Kidney glomerular epithelial cell (primary cell): ENCODE data around the gene MICB.

Experiments used
- DNase-seq: peaks from one replicate; lab custom pipeline; 2025; lab: John Stamatoyannopoulos, UW

Gene MICB

GRCh38 chr6:31541059-31541657, 43.2 kb downstream of the MICB start:
- DNase-seq, result peak; percentile 77

DNA sequence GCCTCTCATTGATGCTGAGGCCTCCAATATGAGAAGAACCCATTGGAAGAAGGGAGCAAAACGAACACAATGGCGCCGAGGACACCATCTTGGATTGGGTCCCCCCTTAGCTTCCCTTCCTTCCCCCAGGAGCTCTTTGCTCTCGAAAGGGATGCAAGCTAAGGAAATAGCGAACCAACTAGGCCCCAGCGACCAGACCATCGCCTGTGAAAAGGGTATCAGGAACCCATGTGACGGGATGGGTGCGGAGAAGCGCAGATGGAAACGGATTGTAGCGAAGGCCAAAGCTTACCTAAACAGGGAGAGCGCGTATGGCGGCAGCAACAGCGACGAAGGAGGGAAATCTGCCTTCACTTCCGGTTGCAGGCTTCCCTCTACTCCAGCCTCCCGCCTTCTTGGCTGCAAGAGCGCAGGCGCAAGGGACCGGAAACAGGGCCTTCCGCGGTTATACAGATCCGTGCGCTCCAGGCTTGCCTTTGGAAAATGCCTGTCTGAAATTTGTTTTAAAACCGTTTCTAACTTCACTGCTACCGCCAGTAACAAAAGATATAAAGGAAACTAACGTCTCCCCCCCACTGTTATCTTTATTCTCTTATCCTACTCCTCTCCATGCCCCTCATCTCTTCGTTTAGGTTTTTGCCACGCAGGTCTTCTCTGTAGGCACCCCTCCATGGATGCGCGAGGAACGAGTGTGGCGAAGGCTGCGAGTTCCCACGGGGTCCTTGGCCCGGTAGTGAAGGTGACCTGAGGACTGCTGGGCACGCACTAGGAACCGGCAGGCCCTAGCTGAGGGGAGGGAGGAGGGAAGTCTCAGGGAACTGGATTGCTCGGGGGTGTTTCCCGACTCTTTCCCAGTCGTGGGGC, 43.9 kb downstream of the MICB start, which contains the start of gene DDX39B:
TSS of gene DDX39B (minus strand) at position 346 of the 864 bp plus-strand sequence. CDS start 1,471 bp downstream, outside the sequence.
- peak; percentile 96 for DNase-seq

GRCh38 chr6:31543639-31544038, 45.7 kb downstream of the MICB start:
- no peak for DNase-seq

DNA sequence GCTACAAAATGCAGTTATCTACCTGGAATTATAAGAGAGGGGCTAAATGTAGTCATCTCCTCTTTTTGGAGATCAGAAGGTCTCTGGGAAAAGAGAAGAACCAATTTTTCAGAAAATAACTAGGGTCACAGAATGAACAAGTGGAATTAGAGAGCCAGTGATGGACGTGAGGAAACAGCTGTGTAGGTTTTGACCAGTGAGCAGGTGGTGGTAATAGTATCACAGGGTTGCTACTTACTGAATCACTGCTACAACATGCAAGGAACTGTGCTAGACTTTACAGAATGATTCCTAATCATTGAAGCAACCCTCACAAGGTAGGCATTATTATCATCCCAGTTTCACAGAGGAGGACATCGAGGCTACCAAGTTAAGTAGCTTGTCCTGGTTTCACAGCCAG, 46.7 kb downstream of the MICB start:
- DNase-seq, result no peak

DNA sequence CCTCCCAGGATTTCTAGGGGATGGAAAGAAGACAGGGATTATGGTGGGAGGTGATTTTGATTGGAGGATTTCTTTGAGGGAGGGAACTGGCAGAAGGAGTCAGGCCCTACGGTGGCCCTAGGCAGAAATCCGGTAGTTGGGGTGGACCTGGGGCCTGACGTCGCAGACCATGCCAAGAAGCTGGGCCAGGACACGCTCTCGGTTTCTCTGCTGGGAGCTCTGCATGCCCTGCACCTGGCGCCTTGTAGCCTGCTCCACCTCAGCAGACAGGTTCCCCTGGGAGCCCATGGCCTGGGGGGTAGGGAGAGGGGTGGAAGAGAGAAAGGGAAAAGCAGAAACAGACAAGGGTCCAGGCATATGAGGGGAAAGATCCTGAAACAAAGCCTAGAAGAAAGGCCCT, 47.3 kb downstream of the MICB start:
- DNase-seq, result no peak

DNA sequence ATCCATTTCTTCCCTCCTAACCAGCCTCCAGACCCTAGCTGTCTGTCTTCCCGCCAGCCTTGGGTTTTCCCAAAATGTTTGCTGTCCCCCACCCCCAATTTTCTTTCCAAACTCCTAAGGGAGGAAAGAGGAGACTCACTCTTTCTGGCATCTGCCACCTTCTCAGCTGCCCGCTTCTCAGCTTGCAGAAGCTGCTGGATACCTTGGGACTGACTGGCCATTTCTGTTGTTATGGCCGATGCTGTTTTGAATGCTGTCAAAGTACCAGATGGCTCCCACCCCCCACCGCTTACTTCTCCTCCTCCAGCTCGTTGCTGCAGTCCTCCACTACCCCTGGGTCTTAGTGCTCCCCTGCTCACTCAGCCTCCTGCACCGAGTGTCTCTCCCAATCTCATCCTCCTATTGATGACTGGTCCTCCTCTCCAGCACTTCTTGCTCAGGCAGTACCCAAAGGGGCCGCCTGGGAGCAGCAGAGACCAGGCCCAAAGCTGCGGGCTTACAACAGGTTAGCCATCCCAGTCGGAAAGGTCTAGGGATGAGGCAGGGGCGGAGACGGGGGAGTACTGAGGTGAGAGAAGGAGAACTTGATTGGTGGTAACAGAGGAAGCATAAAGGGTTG, 48.5 kb downstream of the MICB start, which contains the start of gene ATP6V1G2:
TSS of gene ATP6V1G2 (minus strand) at position 270 of the 619 bp plus-strand sequence. CDS start at position 221, 49 bp downstream.
- peak; percentile 93 for DNase-seq

GRCh38 chr6:31546958-31547726, 49.2 kb downstream of the MICB start, which contains the start of gene NFKBIL1:
Gene NFKBIL1, plus strand, starts transcription at chr6:31547608. Its CDS starts 87 bp downstream, at chr6:31547695.
- DNase-seq, result peak; percentile 94

- no peak for DNase-seq
Observed at GRCh38 chr6:31547727-31548543, 50.0 kb downstream of the MICB start.

DNA sequence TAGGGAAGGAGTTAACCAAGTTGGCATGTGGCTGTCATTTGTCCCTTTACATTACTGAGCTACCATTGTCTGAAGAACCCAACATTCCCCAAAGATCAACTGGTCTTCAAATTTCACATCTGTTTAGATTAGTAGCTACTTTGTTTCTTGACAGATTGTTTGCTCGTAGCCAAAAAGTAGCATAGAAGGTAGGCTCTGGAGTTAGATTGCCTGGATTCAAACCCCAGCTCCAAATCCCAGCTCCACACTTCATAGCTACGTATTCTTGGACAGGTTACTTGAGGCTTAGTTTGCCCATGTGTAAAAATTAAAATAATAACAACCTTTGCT, 50.6 kb downstream of the MICB start:
- no peak for DNase-seq

DNA sequence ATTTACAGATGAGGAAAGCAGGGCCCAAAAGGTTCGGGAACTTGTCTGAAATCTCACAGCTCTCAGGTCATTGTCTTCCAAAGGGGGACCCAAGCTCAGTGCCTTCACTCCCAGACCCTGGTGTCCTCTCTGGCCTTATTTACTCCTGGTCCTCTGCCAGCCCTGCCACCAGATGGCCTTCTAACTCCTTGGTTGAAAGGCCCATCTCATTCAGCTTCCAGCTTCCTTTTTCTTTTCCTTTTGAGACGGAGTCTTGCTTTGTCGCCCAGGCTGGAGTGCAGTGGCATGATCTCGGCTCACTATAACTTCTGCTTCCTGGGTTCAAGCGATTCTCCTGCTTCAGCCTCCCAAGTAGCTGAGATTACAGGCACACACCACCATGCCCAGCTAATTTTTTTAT, 53.4 kb downstream of the MICB start:
- DNase-seq, result peak; percentile 6

GRCh38 chr6:31556307-31556706, 58.4 kb downstream of the MICB start:
- DNase-seq, result no peak

- no peak for DNase-seq
Observed at GRCh38 chr6:31557443-31558317, 59.7 kb downstream of the MICB start.

DNA sequence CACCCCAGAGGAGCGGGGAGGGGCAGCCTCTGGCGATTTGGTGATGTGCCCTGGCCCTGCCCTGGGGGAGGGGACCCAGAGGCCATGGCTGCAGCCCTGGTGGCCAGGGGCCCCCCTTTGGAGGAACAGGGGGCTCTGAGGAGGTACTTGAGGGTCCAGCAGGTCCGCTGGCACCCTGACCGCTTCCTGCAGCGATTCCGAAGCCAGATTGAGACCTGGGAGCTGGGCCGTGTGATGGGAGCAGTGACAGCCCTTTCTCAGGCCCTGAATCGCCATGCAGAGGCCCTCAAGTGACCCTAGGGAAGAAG, 60.3 kb downstream of the MICB start:
- no peak for DNase-seq

DNA sequence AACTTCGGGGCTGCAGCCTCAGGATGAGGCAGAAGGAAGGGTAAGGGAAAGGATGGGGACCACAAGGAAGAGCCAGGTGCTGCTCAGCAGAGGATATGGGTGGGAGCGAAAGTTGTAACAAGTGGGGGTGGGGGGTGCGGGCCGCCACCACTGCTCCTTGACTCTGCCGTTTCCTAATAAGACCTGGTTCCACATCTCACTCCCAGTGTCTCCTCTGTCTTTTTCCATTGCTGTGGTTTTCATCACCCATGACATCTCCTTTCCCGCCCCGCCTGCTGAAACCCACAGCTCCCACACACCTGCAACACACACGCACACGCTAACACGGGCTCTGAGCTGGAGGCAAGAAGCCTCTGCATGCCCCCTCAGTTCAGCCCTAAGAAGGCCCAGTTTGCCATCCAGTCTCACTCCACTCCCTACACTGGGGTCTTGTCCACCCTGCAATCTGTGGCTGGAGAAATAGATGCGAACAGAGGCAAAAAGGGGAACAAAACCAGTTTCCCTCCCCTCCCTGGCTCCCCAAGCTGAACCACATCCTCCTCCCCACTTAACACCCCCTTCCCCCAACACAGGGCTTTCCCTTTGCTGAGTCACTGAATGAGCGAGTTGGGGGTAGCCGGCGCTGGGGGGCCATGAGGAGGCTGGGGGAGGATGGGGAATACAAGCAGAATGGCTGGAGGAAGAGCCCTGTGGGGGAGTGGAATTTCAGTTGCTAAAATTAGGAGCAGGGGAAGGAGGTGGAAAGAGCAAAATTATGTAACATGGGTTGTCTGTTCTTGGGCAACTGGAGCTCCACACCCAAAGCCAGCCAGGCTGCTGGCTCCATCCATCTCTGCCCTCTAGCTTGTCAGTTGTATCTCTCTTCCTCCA, 60.9 kb downstream of the MICB start:
- peak; percentile 2 for DNase-seq

DNA sequence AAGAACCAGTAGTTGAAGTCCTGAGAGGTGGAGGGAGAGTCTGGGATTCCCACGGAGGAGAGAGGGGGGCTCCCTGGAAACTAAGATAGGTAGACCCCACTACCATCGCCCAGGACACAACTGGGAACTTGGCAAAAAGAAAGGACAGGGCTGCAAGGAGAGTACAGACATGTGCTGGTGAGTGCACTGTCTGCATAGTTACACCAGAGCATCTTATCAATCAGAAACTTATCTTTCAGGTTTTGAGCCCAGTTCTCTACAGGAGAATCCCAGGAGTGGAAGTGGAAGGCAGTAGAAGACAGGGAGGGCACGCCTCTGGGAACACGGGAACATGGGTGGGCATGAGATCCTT, 61.6 kb downstream of the MICB start:
- no peak for DNase-seq

- DNase-seq, result peak; percentile 76
Observed at GRCh38 chr6:31559958-31560696, 62.2 kb downstream of the MICB start.

GRCh38 chr6:31560697-31561058, 62.7 kb downstream of the MICB start:
- DNase-seq, result no peak
